CD4-positive, CD25-positive, alpha-beta regulatory T cell (primary cell): ENCODE results near the gene GPR160. TPM values are rescaled to one million over a fixed set of nuclear protein-coding genes. Genes with fewer than 3 reads are reported as not detected.
A peak's percentile ranks its signal among the peaks of the same experiment; 100 is the strongest.

Experiments
- ATAC-seq, 2 donors: fragments of 150-1000 bp; cut with Tn5 transposase; one replicate each; pipeline ENCODE4 v1.10.0; 2021; ENCODE audit warnings: low read depth in 2 of 2, moderate number of reproducible peaks in 2 of 2, moderate library complexity in 1 of 2
- DNase-seq, 3 donors: peaks; one replicate each; pipeline versions ENCODE4 v3.0.0 to v3.0.0-alpha.2; 2012 to 2022; ENCODE audit warnings: mixed read lengths in 1 of 3
- H3K27ac ChIP-seq: one replicate; pipeline ENCODE4 v1.7.0; 2013; ENCODE audit warnings: mild to moderate bottlenecking, low read length; ENCODE audit not compliant: insufficient read depth, poor library complexity, severe bottlenecking
- H3K27me3 ChIP-seq: one replicate; pipeline ENCODE4 v1.7.0; 2013; ENCODE audit warnings: low read length; ENCODE audit not compliant: control insufficient read depth, insufficient read depth
- H3K36me3 ChIP-seq: one replicate; pipeline ENCODE4 v1.7.0; 2013; ENCODE audit warnings: mild to moderate bottlenecking, low read length, moderate library complexity; ENCODE audit not compliant: control insufficient read depth, insufficient read depth
- H3K4me1 ChIP-seq: 2 replicates; pipeline ENCODE4 v1.7.0; 2013; ENCODE audit warnings: mild to moderate bottlenecking, low read length; ENCODE audit not compliant: insufficient read depth, control insufficient read depth, poor library complexity, severe bottlenecking
- H3K4me3 ChIP-seq: one replicate; pipeline ENCODE4 v1.7.0; 2013; ENCODE audit warnings: low read depth, mild to moderate bottlenecking, low read length, moderate library complexity
- H3K9me3 ChIP-seq, 2 experiments: 1 replicate in 1 of 2; 2 replicates in 1 of 2; pipeline ENCODE4 v1.7.0; 2013; ENCODE audit warnings: low read length in 2 of 2, mild to moderate bottlenecking in 1 of 2, moderate library complexity in 1 of 2; ENCODE audit not compliant: control insufficient read depth in 2 of 2
- H3K27ac Mint-ChIP-seq, 3 donors: one replicate each; pipeline ENCODE4 v1.8.0; 2020 to 2022; ENCODE audit warnings: mild to moderate bottlenecking in 3 of 3, mixed read lengths in 3 of 3, moderate library complexity in 2 of 3
- H3K27me3 Mint-ChIP-seq: one replicate; pipeline ENCODE4 v1.8.0; 2022; ENCODE audit warnings: mild to moderate bottlenecking, mixed read lengths
- H3K36me3 Mint-ChIP-seq: one replicate; pipeline ENCODE4 v1.8.0; 2020; ENCODE audit warnings: mixed read lengths
- H3K4me1 Mint-ChIP-seq, 4 donors: one replicate each; pipeline ENCODE4 v1.8.0; 2020 to 2022; ENCODE audit warnings: mixed read lengths in 4 of 4, mild to moderate bottlenecking in 1 of 4
- H3K4me3 Mint-ChIP-seq, 4 donors: one replicate each; pipeline ENCODE4 v1.8.0; 2020 to 2022; ENCODE audit warnings: mild to moderate bottlenecking in 4 of 4, mixed read lengths in 4 of 4, moderate library complexity in 3 of 4
- H3K9me3 Mint-ChIP-seq, 7 donors: one replicate each; pipeline ENCODE4 v1.8.0; 2020 to 2022; ENCODE audit warnings: mixed read lengths in 7 of 7, mild to moderate bottlenecking in 3 of 7, moderate library complexity in 2 of 7
- polyA plus RNA-seq, 4 donors: library from polyadenylated mRNA; unstranded; fragments of 300-500 nt; fragmentation: Illumina TruSeq; gene quantifications; one replicate each; pipeline ENCODE4 v1.2.3, GENCODE V29; 2021
- total RNA-seq: library from RNA; stranded (reverse); gene quantifications from one replicate; pipeline ENCODE4 v1.2.3, GENCODE V29; 2022

Gene GPR160, protein sequence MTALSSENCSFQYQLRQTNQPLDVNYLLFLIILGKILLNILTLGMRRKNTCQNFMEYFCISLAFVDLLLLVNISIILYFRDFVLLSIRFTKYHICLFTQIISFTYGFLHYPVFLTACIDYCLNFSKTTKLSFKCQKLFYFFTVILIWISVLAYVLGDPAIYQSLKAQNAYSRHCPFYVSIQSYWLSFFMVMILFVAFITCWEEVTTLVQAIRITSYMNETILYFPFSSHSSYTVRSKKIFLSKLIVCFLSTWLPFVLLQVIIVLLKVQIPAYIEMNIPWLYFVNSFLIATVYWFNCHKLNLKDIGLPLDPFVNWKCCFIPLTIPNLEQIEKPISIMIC
- total RNA-seq (0.37 TPM), polyA plus RNA-seq (1 to 10 TPM; 1.5 to 6.2 (median 4.4) TPM)

DNA sequence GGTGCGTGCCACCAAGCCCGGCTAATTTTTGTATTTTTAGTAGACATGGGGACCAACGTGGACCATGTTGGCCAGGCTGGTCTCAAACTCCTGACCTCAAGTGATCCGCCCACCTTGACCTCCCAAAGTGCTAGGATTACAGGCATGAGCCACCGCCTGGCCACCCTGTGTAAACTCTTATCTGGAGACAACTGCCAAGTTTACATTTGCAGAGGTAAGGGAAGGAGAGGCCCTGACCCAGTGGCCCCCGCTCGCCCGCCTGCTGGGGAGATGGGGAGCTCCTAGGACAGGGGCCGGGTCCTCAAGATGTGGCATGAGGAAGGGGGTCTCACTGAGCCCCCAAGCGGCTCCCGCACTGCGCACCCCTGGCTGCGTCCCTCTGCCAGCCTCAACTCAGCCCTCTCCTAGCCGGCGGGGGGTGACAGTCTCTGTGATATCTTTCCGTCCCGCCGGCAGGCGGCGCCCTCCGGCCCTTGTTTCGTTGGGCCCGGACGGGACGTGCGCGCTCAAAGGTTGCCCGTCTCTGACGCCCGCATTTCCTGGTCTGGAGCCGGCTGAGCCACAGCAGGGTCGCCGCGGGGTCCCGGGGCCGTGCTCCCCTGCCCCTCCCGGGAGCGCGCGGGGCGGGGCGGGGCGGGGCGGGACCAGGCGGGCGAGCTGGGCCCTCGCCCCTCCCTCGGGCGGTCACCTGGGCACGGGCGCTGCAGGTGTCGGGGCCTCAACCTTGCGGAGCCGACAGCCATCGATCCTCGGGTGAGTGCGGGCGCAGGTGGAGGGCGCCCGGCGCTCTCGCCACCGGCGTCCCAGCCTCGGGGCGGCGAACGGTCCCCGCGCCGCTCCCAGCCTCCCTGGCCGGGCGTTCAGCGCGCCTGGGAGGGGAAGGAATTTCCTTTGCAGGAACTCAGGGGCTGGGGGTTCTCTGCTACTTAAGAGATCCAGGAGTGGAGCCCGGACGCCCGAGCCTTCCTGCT is at the start of gene GPR160:
Gene GPR160, plus strand, starts transcription at position 533 of the 971 bp plus-strand sequence. CDS start 45,978 bp downstream, outside the sequence.
- H3K9me3 ChIP-seq = no peaks in the 10 kb centered on the region
- no peaks in the 10 kb centered on the region for H3K36me3 ChIP-seq
- ATAC-seq = peak; percentile 75
- H3K4me3 ChIP-seq = peak within 1 kb of the TSS; percentile 44
- no peaks in the 10 kb centered on the region for H3K27me3 ChIP-seq
- peaks cover 0 to 29% (median 18%) of the 10 kb centered on the region in 4 donors for H3K4me1 Mint-ChIP-seq
- H3K27ac ChIP-seq = no peak within 1 kb of the TSS
- peak within 1 kb of the TSS in 1 of 3 donors; percentile 83 for H3K27ac Mint-ChIP-seq
- H3K4me1 ChIP-seq = peaks cover 18% of the 10 kb centered on the region
- H3K9me3 Mint-ChIP-seq = no peaks in the 10 kb centered on the region
- DNase-seq = peak; percentile 62 to 80 (median 75)
- no peaks in the 10 kb centered on the region for H3K36me3 Mint-ChIP-seq
- peak within 1 kb of the TSS; percentile 82 to 93 (median 88) for H3K4me3 Mint-ChIP-seq
- peaks cover 26% of the 10 kb centered on the region for H3K27me3 Mint-ChIP-seq

DNA sequence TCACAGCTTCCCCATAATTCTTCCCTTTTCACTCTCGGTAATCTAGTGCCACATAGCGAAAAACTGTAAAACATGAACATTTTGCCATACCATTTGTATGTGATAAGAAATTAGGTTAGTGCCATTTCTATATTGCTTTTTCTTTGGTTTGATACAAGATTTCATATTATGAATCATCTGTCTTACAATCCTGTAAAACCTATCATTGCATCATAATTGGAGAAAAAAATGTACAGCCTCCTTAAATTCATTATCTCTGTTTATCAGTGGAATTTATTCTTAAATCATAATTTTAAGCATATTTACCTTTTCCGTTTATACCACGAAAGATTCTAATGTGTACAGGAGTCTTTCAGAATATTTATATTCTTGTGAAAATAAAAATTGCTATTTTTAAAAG is 47.4 kb upstream of the GPR160 start:
- DNase-seq = no peak
- Histone ChIP-seq H3K27me3 (no peaks in the 10 kb centered on the region), H3K9me3 (no peaks in the 10 kb centered on the region), H3K27ac (no peak overlapping the region), H3K36me3 (peaks cover 76% of the 10 kb centered on the region), H3K4me3 (no peak overlapping the region), H3K4me1 (no peaks in the 10 kb centered on the region)
- H3K9me3 Mint-ChIP-seq = no peaks in the 10 kb centered on the region
- H3K36me3 Mint-ChIP-seq = peaks cover 30% of the 10 kb centered on the region
- H3K4me3 Mint-ChIP-seq = no peak overlapping the region
- peaks cover 0 to 4% (median 0%) of the 10 kb centered on the region in 4 donors for H3K4me1 Mint-ChIP-seq
- no peak overlapping the region for H3K27ac Mint-ChIP-seq
- no peak for ATAC-seq
- no peaks in the 10 kb centered on the region for H3K27me3 Mint-ChIP-seq

DNA sequence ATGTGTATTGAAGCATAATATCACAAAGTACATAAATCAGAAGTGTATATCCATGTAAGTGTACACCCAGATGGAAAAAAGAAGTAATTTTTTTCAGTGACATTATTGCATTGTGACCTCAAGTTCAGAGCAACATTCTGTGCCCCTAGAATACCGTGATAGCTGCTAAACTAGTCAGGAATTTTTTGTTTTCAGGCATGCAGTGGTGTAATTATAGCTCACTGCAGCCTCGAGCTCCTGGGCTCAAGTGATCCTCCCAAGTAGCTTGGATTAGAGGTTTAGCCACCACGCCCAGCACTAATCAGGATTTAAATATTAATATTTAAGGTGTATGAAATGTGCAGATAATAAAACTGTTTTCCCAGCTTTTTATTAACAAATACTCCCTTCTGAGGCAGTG is 45.6 kb upstream of the GPR160 start:
- no peak overlapping the region for H3K4me3 ChIP-seq
- H3K4me1 Mint-ChIP-seq = peaks cover 0 to 8% (median under 1%) of the 10 kb centered on the region in 4 donors
- no peak overlapping the region for H3K27ac ChIP-seq
- ATAC-seq = no peak
- no peaks in the 10 kb centered on the region for H3K4me1 ChIP-seq
- no peak overlapping the region for H3K4me3 Mint-ChIP-seq
- no peak for DNase-seq
- H3K27me3 ChIP-seq = no peaks in the 10 kb centered on the region
- no peaks in the 10 kb centered on the region for H3K9me3 ChIP-seq
- peaks cover 21% of the 10 kb centered on the region for H3K36me3 Mint-ChIP-seq
- H3K27me3 Mint-ChIP-seq = no peaks in the 10 kb centered on the region
- no peaks in the 10 kb centered on the region for H3K9me3 Mint-ChIP-seq
- H3K36me3 ChIP-seq = peaks cover 69% of the 10 kb centered on the region
- H3K27ac Mint-ChIP-seq = no peak overlapping the region

DNA sequence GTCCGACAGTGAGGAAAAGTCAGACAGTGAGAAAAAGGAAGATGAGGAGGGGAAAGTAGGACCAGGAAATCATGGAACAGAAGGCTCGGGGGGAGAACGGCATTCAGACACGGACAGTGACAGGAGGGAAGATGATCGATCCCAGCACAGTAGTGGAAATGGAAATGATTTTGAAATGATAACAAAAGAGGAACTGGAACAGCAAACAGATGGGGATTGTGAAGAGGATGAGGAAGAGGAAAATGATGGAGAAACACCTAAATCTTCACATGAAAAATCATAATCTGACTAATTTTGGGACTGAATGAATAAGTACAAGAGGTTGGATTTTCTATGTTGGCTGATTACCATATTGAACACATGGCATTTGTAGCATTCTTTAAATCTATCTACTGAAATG is 45.0 kb upstream of the GPR160 start:
- H3K27ac ChIP-seq = no peak overlapping the region
- peak overlapping the region in 1 of 3 donors; percentile 11 for H3K27ac Mint-ChIP-seq

DNA sequence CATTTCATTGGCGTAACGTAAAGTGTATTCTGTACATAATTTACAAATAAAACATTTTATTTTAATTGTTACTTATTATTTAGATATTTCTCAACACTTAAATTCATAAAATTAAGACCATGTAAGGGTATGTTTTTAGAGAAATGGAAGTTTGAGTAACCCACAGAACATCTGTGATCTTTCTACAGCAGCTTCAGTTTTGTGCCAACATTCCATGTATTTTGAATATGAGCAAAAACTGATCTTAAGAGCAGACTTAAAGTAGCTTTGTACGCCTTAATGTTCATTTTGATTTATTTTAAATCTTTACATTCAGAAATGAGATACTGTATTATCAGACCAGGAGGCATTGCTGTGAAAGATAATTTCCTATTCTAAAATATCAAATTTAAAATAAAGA is 44.0 kb upstream of the GPR160 start:
- H3K27ac Mint-ChIP-seq = no peak overlapping the region
- H3K27me3 Mint-ChIP-seq = no peaks in the 10 kb centered on the region
- no peak overlapping the region for H3K27ac ChIP-seq
- peaks cover 0 to 11% (median under 1%) of the 10 kb centered on the region in 4 donors for H3K4me1 Mint-ChIP-seq
- H3K9me3 ChIP-seq = no peaks in the 10 kb centered on the region
- peaks cover 58% of the 10 kb centered on the region for H3K36me3 ChIP-seq
- no peak overlapping the region for H3K4me3 ChIP-seq
- H3K4me3 Mint-ChIP-seq = no peak overlapping the region
- no peaks in the 10 kb centered on the region for H3K4me1 ChIP-seq
- DNase-seq = no peak
- no peaks in the 10 kb centered on the region for H3K9me3 Mint-ChIP-seq
- no peaks in the 10 kb centered on the region for H3K27me3 ChIP-seq
- no peak for ATAC-seq
- peaks cover 18% of the 10 kb centered on the region for H3K36me3 Mint-ChIP-seq

More for the DNA sequence above, 45.0 kb upstream of the GPR160 start:
- no peaks in the 10 kb centered on the region for H3K9me3 ChIP-seq
- no peaks in the 10 kb centered on the region for H3K27me3 ChIP-seq
- H3K4me3 Mint-ChIP-seq = no peak overlapping the region
- H3K27me3 Mint-ChIP-seq = no peaks in the 10 kb centered on the region
- H3K4me1 Mint-ChIP-seq = peaks cover 0 to 8% (median under 1%) of the 10 kb centered on the region in 4 donors
- H3K4me1 ChIP-seq = no peaks in the 10 kb centered on the region
- H3K36me3 ChIP-seq = peaks cover 63% of the 10 kb centered on the region
- no peak overlapping the region for H3K4me3 ChIP-seq
- H3K9me3 Mint-ChIP-seq = no peaks in the 10 kb centered on the region
- no peak for ATAC-seq
- H3K36me3 Mint-ChIP-seq = peaks cover 21% of the 10 kb centered on the region
- DNase-seq = no peak

DNA sequence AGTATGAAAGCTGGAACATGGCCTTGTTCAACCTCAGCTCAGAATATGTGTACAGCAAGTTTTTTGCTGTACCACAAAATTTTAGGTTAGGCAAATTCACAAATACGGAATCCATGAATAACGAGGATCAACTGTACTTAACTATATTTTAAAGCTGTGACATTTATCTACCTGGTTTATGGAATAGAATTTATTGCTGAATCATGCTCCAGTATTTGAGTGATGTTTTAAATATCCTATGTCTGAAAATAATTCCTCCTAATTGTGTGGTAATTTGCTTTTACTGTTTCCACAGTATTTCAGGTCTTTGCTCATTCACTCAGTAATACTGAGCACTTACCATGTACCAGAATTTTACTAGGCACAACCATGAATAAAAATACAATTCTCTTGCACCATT is 41.7 kb upstream of the GPR160 start:
- no peak for ATAC-seq
- DNase-seq = no peak
- H3K36me3 Mint-ChIP-seq = peaks cover 16% of the 10 kb centered on the region
- no peaks in the 10 kb centered on the region for H3K4me1 ChIP-seq
- H3K4me3 Mint-ChIP-seq = no peak overlapping the region
- peaks cover 0 to 12% (median 2%) of the 10 kb centered on the region in 4 donors for H3K4me1 Mint-ChIP-seq
- no peak overlapping the region for H3K27ac Mint-ChIP-seq
- no peak overlapping the region for H3K4me3 ChIP-seq
- no peaks in the 10 kb centered on the region for H3K27me3 ChIP-seq
- H3K27me3 Mint-ChIP-seq = no peaks in the 10 kb centered on the region
- no peaks in the 10 kb centered on the region for H3K9me3 ChIP-seq
- no peak overlapping the region for H3K27ac ChIP-seq
- H3K9me3 Mint-ChIP-seq = peaks cover 0 to 5% (median 0%) of the 10 kb centered on the region in 7 donors
- peaks cover 45% of the 10 kb centered on the region for H3K36me3 ChIP-seq

DNA sequence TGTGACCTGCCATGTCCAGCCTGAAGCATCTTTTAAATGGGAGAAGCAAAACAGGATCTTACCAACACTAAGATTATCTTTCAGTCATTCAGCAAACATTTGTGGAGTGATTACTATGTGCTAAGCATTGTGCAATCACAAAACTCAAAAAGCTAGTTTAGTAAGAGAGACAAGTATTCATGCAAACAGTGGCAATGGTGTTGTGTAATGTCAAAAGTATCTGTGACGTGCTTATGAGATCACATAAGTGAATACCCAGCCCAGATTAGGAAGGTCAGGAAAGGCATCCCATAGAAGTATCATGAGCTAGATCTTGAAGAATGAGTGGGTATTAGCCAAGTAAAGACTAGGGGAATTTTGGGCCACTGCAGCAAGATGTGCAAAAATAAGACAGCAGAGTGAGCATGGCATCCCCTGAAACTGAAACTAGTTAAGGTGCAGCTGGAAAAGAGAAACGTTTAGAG is 39.1 kb upstream of the GPR160 start:
- H3K4me1 ChIP-seq = peaks cover 4% of the 10 kb centered on the region
- H3K27me3 ChIP-seq = no peaks in the 10 kb centered on the region
- DNase-seq (peak in 1 of 3 donors; percentile 13), ATAC-seq (no peak)
- H3K4me3 Mint-ChIP-seq = no peak overlapping the region
- H3K9me3 ChIP-seq = no peaks in the 10 kb centered on the region
- H3K4me1 Mint-ChIP-seq = peaks cover 9 to 18% (median 15%) of the 10 kb centered on the region in 4 donors
- no peak overlapping the region for H3K4me3 ChIP-seq
- H3K36me3 Mint-ChIP-seq = peaks cover 7% of the 10 kb centered on the region
- H3K9me3 Mint-ChIP-seq = peaks cover 0 to 5% (median 0%) of the 10 kb centered on the region in 7 donors
- no peaks in the 10 kb centered on the region for H3K27me3 Mint-ChIP-seq
- H3K27ac ChIP-seq = no peak overlapping the region
- H3K36me3 ChIP-seq = peaks cover 23% of the 10 kb centered on the region
- H3K27ac Mint-ChIP-seq = no peak overlapping the region
